Body of pancreas (tissue), 4 donors: ENCODE data around the gene MAPK10. TPM values are rescaled to one million over a fixed set of nuclear protein-coding genes. Genes with fewer than 3 reads are reported as not detected.
"Not testable (repeated sequence)": the region's sequence is repeated elsewhere in the genome, so short reads cannot be mapped to it uniquely, and the experiment has no call there.

Source experiments
- ATAC-seq: fragments of 150-250 bp; one replicate; pipeline ENCODE4 v1.9.1; 2016
- DNase-seq, 4 donors: peaks; one replicate each; pipeline ENCODE4 v3.0.0-alpha.2; 2019
- H3K27ac ChIP-seq, 4 donors: fragments of 200-600 bp; sonication (generic); 1 replicate in 3 of 4; 2 replicates in 1 of 4; pipeline versions ENCODE4 v1.5.1 to v1.6.1; 2016 to 2019; ENCODE audit warnings: mild to moderate bottlenecking in 1 of 4, mixed read lengths in 1 of 4, moderate library complexity in 1 of 4
- H3K27me3 ChIP-seq, 2 donors: fragments of 200-600 bp; sonication (generic); one replicate each; pipeline ENCODE4 v1.6.0; 2016; ENCODE audit warnings: mild to moderate bottlenecking in 1 of 2
- H3K36me3 ChIP-seq, 2 donors: fragments of 200-600 bp; sonication (generic); replicated peaks in 1 of 2; 2 replicates each; pipeline ENCODE4 v1.5.1; 2016; ENCODE audit warnings: low read depth in 2 of 2; ENCODE audit not compliant: insufficient read depth in 1 of 2
- H3K4me1 ChIP-seq: fragments of 200-600 bp; sonication (generic); one replicate; pipeline ENCODE4 v1.6.0; 2016
- H3K4me3 ChIP-seq, 2 donors: fragments of 200-600 bp; sonication (generic); 1 replicate in 1 of 2; 2 replicates in 1 of 2; pipeline ENCODE4 v1.5.1; 2016 to 2019
- H3K9me3 ChIP-seq, 3 donors: fragments of 200-600 bp; sonication (generic); 1 replicate in 2 of 3; 2 replicates in 1 of 3; pipeline ENCODE4 v1.5.1; 2016
- POLR2A ChIP-seq, 3 donors: fragments of 450-650 bp; IDR thresholded peaks; one replicate each; pipeline ENCODE4 v1.6.1; 2016; ENCODE audit warnings: antibody characterized with exemption in 3 of 3, mild to moderate bottlenecking in 2 of 3
- WGBS, 2 donors: methylation state at CpG; one replicate each; pipeline ENCODE4 v1.1.5; 2017; 5-methylcytosine and 5-hydroxymethylcytosine counted together
- intact Hi-C: fragments of 100-400 bp; cut with DNase I; formaldehyde crosslinking; loops from one replicate; pipeline ENCODE4 v1.15.1; 2023
- total RNA-seq, 2 donors: library from RNA; depleted of rRNA; stranded (reverse); fragments of >200 nt; gene quantifications; one replicate each; pipeline ENCODE4 v1.1.0, GENCODE V29; 2016
- TF ChIP-seq, protein P1 (sequence below), 7 experiments: fragments of 450-650 bp in 4 of 7; fragments of 200-600 bp in 3 of 7; sonication (generic) in 3 of 7; IDR thresholded peaks; one replicate each; pipeline ENCODE4 v1.5.1; 2016 to 2019; ENCODE audit warnings: antibody characterized with exemption in 7 of 7

Gene MAPK10
- total RNA-seq, 2 donors from 2014 or later, result 9.9 to 24.1 TPM

DNA sequence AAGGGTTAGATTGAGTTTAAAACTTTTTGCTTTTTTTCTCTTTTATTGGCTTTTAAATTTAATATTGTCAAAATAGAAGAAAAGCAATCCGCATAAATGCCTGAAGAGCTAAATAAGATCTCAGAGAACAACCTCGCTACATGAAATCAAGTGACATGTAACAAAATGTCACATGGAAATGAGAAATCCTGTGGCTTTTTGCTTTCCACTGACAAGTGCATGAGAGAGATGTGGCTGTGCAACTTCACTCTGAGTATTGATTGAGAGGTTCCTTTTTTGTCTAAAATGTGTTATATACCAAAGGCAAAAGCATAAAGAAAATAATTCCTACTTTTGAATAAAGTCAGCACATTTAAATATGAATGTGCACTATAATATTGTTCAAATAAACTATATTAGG, 263.5 kb downstream of the MAPK10 start:
- Histone ChIP-seq H3K27ac (no peak overlapping the region), H3K4me1 (no peaks in the 10 kb centered on the region), H3K27me3 (no peaks in the 10 kb centered on the region), H3K36me3 (no peaks in the 10 kb centered on the region), H3K4me3 (no peak overlapping the region), H3K9me3 (no peaks in the 10 kb centered on the region)
- intact Hi-C loops, result no loop called here
- TF ChIP-seq, protein P1, sequence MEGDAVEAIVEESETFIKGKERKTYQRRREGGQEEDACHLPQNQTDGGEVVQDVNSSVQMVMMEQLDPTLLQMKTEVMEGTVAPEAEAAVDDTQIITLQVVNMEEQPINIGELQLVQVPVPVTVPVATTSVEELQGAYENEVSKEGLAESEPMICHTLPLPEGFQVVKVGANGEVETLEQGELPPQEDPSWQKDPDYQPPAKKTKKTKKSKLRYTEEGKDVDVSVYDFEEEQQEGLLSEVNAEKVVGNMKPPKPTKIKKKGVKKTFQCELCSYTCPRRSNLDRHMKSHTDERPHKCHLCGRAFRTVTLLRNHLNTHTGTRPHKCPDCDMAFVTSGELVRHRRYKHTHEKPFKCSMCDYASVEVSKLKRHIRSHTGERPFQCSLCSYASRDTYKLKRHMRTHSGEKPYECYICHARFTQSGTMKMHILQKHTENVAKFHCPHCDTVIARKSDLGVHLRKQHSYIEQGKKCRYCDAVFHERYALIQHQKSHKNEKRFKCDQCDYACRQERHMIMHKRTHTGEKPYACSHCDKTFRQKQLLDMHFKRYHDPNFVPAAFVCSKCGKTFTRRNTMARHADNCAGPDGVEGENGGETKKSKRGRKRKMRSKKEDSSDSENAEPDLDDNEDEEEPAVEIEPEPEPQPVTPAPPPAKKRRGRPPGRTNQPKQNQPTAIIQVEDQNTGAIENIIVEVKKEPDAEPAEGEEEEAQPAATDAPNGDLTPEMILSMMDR (IDR thresholded peaks at IDR 0.05), result no peak
- no peak for TF ChIP-seq POLR2A (IDR thresholded peaks at IDR 0.05)
- ATAC-seq (no peak), DNase-seq (no peak)
- WGBS, 2 donors, result 95 to 96% methylated on average over 2 of the region's 2 CpGs

DNA sequence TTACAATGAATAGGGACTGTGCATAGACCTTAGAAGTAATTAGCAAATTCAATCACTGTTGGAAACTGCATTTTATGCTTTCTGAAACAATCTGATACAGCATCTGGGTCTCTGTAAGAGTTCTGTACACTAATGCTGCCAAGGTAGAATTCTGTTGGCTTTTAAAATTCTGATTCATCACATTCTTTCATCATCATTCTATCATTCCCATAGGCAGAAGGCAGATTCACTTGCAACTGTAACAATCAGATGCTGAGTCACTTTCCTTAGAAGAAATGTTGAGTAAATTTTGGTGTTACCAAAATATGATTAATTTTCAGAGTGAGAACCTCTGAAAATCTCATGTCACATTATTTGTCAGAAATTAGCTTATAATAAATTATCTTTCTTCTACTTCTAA, 267.2 kb downstream of the MAPK10 start:
- DNase-seq, result no peak
- no peaks in the 10 kb centered on the region for H3K27me3 ChIP-seq
- no peaks in the 10 kb centered on the region for H3K9me3 ChIP-seq
- TF ChIP-seq, protein P1 (IDR thresholded peaks at IDR 0.05), result no peak
- TF ChIP-seq POLR2A (IDR thresholded peaks at IDR 0.05), result no peak
- ATAC-seq, result no peak
- H3K4me1 ChIP-seq, result no peaks in the 10 kb centered on the region
- H3K36me3 ChIP-seq, result no peaks in the 10 kb centered on the region
- intact Hi-C loops, result no loop called here
- H3K4me3 ChIP-seq, result no peak overlapping the region
- H3K27ac ChIP-seq, result no peak overlapping the region

DNA sequence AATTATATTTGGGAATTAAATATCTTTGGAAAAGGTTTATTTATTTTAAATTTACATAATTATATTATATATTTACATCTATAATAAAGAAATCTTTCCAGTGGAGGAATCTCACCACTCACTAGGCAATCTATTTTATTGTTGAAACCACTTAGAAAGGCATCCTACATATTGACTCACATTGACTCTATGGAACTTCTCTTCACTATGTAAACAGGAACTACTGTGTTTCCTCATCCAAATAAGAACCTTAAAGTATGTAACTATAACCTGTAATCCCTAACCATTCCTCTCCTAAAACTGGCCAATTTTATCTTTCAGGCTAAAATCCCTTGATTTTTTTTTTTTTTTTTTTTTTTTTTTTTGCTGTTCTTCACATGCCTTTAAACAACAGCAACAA, 268.7 kb downstream of the MAPK10 start:
- H3K4me1 ChIP-seq, result no peaks in the 10 kb centered on the region
- TF ChIP-seq, protein P1 (IDR thresholded peaks at IDR 0.05), result no peak
- no peak for TF ChIP-seq POLR2A (IDR thresholded peaks at IDR 0.05)
- H3K27ac ChIP-seq, result no peak overlapping the region
- no peaks in the 10 kb centered on the region for H3K36me3 ChIP-seq
- DNase-seq (no peak), ATAC-seq (no peak)
- no peak overlapping the region for H3K4me3 ChIP-seq
- no peaks in the 10 kb centered on the region for H3K9me3 ChIP-seq
- intact Hi-C loops, result no loop called here
- no peaks in the 10 kb centered on the region for H3K27me3 ChIP-seq

GRCh38 chr4:86089781-86090323, 270.0 kb downstream of the MAPK10 start:
- ATAC-seq (no peak), DNase-seq (no peak)
- H3K4me1 ChIP-seq, result no peaks in the 10 kb centered on the region
- H3K36me3 ChIP-seq, result no peaks in the 10 kb centered on the region
- no peaks in the 10 kb centered on the region for H3K9me3 ChIP-seq
- TF ChIP-seq POLR2A (IDR thresholded peaks at IDR 0.05), result no peak
- TF ChIP-seq, protein P1 (IDR thresholded peaks at IDR 0.05), result no peak
- no peaks in the 10 kb centered on the region for H3K27me3 ChIP-seq
- WGBS, 2 donors, result 78 to 83% methylated on average over 2 of the region's 2 CpGs
- intact Hi-C loops, result no loop called here
- H3K27ac ChIP-seq, result no peak overlapping the region
- H3K4me3 ChIP-seq, result no peak overlapping the region

- TF ChIP-seq POLR2A (IDR thresholded peaks at IDR 0.05), result no peak
- TF ChIP-seq, protein P1 (IDR thresholded peaks at IDR 0.05), result no peak
Measured at GRCh38 chr4:86089053-86089452, 270.8 kb downstream of the MAPK10 start.

GRCh38 chr4:86075796-86076195, 284.1 kb downstream of the MAPK10 start:
- H3K9me3 ChIP-seq, intact Hi-C loops, DNase-seq, H3K36me3 ChIP-seq, ATAC-seq, H3K4me1 ChIP-seq, H3K27ac ChIP-seq, H3K27me3 ChIP-seq, H3K4me3 ChIP-seq: not testable (repeated sequence)
- 82 to 95% methylated on average over 9 to 15 of the region's 15 CpGs for WGBS, 2 donors

More at GRCh38 chr4:86089053-86089452, 270.8 kb downstream of the MAPK10 start:
- intact Hi-C loops, result no loop called here
- DNase-seq (no peak), ATAC-seq (no peak)
- 58 to 79% methylated on average over 1 of the region's 1 CpG for WGBS, 2 donors
- Histone ChIP-seq H3K4me3 (no peak overlapping the region), H3K36me3 (no peaks in the 10 kb centered on the region), H3K27me3 (no peaks in the 10 kb centered on the region), H3K27ac (no peak overlapping the region), H3K4me1 (no peaks in the 10 kb centered on the region), H3K9me3 (no peaks in the 10 kb centered on the region)
